Eye (tissue), 1 donor: ENCODE measurements around the gene TLE5.
A peak's percentile ranks its signal among the peaks of the same experiment; 100 is the strongest.
"Not testable (repeated sequence)": the region's sequence is repeated elsewhere in the genome, so short reads cannot be mapped to it uniquely, and the experiment has no call there.

ENCODE experiments used
- DNase-seq: peaks from one replicate; pipeline ENCODE4 v3.0.0-alpha.2; 2015

The TLE5 gene

DNA sequence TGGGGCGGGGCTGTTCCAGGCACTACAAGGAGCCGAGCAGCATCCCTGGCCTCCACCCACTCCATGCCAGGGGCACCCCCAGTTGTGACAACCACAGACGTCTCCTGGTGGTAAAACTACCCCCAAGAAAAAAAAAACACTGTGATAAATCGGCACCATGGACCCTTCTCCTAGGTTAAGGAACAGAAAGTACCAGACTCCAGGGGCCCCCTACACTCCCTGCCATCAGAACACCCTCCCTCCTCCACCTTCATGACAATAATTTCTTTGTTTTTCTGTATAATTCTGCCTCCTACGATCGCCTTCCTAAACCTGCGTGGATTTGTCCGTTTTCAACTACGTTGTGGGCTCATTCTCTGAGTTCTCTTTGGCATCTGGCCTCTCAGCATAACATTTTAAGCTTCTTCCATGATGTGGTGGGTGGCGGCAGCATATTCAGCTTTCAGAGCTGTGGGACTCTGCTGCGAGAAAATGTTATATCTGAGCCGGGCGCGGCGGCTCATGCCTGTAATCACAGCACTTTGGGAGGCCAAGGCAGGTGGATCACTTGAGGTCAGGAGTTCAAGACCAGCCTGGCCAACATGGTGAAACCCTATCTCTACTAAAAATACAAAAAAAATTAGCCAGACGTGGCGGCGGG is 41.9 kb downstream of the TLE5 start:
- no peak for DNase-seq

DNA sequence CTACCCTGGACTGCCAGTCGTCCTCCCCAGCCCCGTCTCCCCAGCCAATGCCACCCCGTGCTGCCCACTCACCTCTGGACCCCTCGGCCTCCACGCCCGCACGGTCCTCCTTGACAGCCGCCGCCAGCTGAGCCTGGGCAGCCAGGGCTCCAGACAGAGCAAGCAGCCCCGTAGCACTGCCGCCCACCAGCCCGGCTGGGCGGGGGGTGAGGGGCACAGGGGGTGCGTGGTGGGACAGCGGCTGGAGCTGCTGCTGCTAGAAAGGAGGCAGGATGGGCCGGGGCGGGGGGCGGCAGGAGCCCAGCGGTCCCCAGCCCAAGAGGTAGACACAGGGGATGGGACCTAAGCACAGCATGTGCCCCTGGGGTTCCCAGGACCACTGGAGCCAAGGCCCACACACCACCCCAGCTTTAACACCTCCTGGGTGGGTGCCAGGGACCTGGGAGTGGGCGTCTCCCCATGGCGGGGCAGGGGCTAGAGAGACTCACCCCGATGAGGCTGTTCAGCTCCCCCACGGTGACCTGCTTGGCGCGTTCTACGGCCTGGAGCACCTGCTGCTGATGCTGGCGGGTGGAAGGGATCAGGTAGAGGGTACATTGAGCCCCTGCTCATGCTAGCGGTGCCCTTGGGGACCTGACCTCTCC is 43.0 kb downstream of the TLE5 start:
- DNase-seq: no peak

DNA sequence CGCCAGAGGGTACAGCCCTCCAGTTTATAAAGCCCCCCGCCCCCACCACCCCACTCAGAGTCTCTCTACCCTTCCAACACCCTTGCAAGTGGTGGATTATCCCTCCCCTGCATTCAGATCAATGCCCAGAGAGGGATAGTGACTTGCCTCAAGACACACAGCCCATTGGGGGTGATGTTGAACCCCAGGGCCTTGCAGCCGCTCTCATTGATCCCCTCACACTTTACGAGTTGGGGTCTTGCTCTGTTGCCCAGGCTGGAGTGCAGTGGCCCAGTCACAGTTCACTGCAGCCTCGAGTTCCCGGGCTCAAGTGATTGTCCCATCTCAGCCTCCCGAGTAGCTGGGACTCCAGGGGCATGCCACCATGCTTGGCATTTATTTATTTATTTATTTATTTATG is 44.4 kb downstream of the TLE5 start:
- no peak for DNase-seq

DNA sequence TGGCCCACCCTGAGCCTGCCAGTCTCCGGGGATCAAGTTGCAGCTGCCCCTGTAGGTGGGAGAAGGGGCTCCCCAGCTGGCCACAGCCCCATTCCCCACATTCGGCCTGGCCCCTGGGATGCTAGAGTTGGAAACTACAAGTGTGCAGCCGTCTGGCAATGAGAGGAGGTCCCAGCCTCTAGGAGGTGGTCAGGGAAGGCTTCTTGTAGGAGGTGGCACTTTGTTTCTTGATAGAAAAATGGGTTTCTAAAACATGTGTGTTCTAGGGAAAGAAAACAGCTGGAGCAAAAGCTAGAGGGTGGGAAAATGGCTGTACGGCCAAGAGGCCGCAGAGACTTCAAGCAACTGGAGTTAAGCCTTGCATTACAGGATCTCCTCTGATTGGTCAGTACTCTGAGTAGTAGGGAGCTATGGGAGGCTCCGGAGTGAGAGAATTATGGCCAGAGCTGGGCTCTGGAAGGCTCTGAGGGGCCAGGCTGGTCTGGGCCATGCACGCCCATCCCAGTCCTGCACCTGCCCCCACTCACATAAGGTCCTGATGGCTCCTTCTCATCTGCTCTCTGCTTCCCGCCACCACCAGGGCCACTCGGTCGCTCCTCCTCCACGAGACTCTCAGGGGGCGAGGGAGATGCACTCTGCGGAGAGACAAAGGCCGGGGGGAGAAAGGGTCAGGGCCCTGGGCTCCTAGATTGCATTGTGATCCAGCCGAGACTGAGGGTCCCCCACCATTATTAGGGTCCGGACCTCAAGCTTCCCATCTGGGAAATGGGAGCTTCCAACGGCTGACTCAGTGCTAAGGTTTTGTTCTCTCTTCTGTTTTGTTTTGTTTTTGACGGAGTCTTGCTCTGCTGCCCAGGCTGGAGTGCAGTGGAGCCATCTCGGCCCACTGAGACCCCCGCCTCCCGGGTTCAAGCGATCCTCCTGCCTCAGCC is 46.9 kb downstream of the TLE5 start:
- no peak for DNase-seq

DNA sequence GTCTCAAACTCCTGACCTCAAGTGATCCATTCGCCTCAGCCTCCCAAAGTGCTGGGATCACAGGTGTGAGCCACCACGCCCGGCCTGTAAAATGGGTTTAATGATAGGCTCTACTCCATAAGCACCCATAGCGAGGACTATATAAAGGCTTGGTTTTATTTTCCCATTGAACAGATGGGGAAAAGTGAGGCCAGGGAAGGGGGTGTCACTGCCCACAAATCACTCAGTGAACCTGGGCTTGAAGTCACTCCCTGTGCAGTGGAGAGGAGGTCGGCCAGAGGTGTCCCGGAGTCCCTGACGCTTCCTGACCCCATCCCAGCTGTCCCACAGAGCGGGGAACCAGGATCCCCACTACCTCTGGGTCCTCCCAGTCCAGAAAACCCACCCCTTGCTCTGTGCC is 48.2 kb downstream of the TLE5 start:
- no peak for DNase-seq

DNA sequence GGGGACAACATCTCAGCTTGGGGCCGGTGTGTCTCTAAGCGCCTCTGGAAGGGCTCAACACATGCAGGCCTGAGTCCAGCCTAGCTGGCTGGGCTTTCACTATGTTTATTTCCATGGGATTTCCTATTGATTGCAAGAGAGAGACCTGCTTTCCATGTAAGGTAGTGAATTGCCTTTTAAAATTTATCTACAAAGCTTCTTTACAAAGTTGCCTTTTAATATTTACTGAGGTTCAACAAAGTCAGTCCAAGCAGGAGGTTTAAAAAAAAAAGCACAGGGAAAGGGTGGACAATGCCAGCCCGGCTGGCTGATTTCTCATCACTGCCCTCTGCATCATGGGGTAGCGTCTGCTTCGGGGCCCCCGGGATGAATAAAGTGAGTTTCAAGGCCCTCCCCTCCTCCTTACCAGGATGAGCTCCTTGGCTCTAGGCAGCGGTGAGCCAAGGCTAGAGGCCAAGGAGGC is 49.0 kb downstream of the TLE5 start:
- DNase-seq: no peak

DNA sequence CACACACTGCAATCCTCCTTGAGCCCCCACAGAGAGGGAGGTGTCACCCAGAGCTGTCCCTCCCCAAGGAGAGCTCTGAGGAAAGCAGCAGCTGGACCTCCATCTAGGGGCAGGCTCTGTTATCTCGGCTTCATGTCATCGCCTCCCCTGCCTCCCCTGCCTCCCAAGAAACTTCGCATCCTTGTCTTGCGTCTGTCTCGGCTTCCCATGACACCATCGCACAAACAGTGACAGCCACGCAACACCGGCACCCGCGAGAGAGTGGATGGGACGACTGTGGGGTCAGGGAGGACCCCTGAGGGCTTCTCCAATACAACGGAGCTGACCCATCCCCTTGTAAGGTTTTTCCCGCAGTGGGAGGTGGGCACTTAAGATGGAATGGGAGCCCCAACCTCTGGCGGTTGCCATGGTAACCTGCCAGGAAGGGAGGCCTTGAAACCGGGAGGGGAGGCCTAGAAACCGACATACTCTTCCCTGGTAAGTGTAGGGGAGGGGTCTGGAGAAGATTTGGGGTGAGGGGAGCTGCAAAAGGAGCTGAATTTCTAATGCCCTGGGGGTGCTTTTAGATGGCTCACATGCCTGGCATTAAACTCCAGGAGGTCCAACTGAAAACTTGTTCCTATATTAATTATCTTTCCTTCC is 49.6 kb downstream of the TLE5 start:
- DNase-seq: peak; percentile 42

DNA sequence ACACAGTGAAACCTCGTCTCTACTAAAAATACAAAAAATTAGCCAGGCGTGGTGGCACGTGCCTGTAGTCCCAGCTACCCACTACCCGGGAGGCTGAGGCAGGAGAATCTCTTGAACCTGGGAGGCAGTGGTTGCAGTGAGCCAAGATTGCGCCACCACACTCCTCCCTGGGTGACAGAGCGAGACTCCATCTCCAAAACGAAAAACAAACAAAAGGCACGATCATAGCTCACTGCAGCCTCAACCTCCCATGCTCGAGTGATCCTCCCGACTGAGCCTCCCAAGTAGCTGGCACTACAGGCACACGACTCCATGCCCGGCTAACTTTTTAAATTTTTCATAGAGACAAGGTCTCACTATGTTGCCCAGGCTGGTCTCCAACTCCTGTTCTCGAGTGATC is 50.2 kb downstream of the TLE5 start:
- DNase-seq: not testable (repeated sequence)

DNA sequence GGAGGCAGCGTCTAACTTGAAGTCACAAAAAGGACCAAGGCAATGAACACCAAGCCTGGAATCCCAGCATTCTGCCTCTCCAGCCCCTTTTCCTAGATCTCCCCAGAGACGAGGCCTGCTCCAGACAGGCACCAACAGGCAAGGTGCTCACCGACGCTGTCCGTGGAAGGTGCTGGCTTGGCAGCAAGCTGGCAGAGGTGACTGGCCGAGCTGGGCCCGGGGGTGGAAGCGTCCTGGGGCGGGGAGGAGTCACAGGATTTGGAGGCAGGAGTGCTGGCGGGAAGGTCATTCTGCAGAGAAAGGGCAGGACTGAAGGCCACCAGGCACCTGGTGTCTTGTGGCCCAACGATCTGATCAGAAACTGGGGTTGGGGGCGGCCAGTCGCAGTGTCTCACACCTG is 51.4 kb downstream of the TLE5 start:
- no peak for DNase-seq

DNA sequence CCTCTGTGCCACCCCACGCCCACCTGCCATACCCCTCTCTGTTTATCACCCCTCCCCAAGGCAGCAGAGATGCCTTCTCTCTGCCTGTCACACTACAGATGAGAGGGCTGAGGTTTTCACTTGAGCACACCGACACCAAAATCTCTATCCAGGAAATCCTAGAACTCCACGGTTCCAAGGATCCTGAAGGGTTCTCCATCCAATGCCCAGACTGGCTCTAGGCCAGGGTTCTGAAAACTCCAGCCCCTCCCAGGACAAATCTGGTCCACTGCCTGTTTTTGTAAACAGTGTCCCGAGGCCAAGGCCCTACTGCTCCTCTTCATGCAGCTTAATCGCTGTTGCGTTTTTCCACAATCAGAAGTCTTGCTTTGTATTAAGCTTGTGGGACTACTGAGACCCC is 53.3 kb downstream of the TLE5 start:
- DNase-seq: no peak

DNA sequence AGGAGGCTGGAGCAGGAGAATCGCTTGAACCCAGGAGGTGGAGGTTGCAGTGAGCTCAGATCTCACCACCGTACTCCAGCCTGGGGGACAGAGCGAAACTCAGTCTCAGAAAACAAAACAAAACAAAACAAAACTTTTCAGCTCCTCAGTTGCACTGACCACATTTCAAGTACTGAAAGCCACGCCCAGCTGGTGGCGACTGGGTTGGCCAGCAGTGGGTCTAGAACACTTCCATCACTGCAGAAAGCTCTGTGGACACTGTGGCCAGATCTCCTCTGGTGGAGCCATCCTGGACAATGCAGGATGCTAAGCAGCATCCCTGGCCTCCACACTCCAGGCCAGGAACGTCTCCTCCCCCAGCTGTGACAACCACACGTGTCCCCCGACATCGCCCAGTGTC is 54.3 kb downstream of the TLE5 start:
- no peak for DNase-seq

DNA sequence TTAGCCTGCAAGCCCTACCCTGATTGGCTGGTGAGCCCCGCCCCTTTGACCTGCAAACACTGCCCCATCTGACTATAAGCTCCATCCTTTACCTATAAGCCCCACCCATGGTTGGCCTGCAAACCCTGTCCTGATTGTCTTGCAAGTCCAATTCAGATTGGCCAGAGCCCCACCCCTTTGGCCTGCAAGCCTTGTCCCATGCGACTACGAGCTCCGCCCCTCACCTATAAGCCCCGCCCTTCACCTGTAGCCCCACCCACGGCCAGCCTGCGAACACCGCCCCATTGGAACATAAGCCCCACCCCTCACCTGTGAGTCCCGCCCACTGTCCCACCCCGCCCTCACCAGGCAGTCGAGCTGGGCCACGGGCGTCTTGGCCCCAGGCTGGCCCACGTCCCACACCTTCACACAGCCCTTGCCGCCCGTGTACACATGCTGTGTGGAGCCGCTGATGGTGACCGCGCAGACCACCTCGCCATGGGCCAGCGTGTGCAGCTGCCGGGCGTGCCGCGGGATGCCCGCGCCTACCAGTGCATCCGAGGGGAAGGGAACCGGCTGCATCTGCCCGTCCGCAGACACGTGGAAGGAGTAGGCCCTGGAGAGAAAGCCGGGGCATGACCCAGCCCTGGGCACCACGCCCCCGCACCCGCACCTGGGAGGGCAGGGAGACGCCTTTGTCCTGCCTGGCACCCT is 56.1 kb downstream of the TLE5 start:
- no peak for DNase-seq

DNA sequence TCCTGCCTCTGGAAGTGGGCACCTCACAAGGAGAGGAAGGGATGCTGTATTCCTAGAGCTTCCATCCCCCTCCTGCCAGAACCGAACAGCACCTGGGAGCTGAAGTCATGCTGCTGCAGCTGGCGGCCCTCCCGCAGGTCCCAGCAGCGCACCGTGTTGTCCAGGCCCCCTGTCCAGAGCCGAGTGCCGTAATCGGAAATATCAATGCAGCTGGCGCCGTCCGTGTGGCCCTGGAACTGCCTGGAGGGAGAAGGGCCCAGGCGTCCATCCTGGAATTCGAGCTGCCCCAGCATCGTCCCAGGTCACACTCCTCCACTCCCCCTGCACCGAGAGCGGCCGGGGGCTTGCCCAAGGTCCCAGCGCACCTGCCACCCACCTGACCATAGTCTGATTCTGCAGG is 57.0 kb downstream of the TLE5 start:
- no peak for DNase-seq

DNA sequence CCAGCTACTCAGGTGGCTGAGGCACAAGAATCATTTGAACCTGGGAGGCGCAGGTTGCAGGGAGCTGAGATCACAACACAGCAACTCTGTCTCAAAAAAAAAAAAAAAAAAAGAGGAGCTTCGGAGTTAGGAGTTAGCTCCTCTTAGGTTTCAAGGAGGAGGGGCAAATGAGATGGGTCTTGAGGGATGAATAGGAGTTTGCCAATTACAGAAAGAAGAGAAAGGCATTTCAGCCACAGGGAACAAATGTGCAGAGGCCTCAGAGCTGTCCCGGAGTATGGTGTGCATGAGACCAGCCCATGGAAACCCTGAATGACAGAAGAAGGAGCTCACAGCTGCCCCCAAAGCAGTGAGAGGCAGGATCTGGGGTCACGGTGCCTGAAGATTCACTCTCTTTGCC is 57.8 kb downstream of the TLE5 start:
- no peak for DNase-seq

DNA sequence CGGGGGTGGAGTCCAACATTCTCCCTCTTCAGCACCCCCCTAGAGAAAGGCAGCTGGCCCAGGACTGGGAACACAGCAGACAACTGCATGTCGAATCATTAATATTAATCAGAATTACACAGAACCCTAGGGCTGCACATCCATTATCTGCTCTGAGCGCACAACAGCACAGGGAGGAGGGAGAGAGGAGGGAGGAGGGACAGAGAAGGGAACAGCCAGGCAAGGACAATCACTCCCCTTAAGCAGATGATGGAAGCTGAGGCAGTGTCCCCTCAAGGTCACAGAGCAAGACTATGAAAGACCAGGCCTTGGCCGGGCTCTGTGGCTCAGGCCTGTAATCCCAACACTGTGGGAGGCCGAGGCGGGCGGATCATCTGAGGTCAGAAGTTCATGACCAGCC is 59.2 kb downstream of the TLE5 start:
- peak; percentile 75 for DNase-seq
